T-cell (primary cell): ENCODE data around the gene TRAK2. TPM values are rescaled to one million over a fixed set of nuclear protein-coding genes. Genes with fewer than 3 reads are reported as not detected.
"Not testable (repeated sequence)": the region's sequence is repeated elsewhere in the genome, so short reads cannot be mapped to it uniquely, and the experiment has no call there.

Experiments
- ATAC-seq, 4 experiments: fragments of 200-7000 bp in 3 of 4; fragments of 150-1000 bp in 1 of 4; cut with Tn5 transposase; replicated peaks in 1 of 4; 1 replicate in 3 of 4; 2 replicates in 1 of 4; pipeline ENCODE4 v1.10.0; 2021; ENCODE audit warnings: moderate library complexity in 3 of 4, mild to moderate bottlenecking in 2 of 4, moderate number of reproducible peaks in 1 of 4
- CTCF ChIA-PET, 2 donors: fragments of 300-600 bp; sonication (Branson Sonifier 250); formaldehyde crosslinking; loops; one replicate each; lab custom pipeline; 2022; ENCODE audit warnings: antibody characterized with exemption in 2 of 2; lab: Charles Lee
- POLR2A ChIA-PET, 2 donors: fragments of 300-600 bp; sonication (Branson Sonifier 250); formaldehyde crosslinking; loops; one replicate each; lab custom pipeline; 2022; ENCODE audit warnings: antibody characterized with exemption in 2 of 2; lab: Charles Lee
- DNase-seq, 35 experiments: peaks; one replicate each; pipeline versions ENCODE4 v3.0.0 to v3.0.0-alpha.2; 2013 to 2023
- H3K27ac ChIP-seq: one replicate; pipeline ENCODE4 v1.5.1; 2013; ENCODE audit warnings: low read length
- H3K27me3 ChIP-seq, 2 experiments: replicated peaks in 1 of 2; 1 replicate in 1 of 2; 2 replicates in 1 of 2; pipeline versions ENCODE4 v1.6.1 to v1.7.0; 2013; ENCODE audit warnings: low read length in 1 of 2, mixed read lengths in 1 of 2; ENCODE audit not compliant: control insufficient read depth in 2 of 2, insufficient read depth in 2 of 2; ENCODE audit errors: extremely low read depth in 1 of 2
- H3K36me3 ChIP-seq, 2 donors: 1 replicate in 1 of 2; 2 replicates in 1 of 2; pipeline versions ENCODE4 v1.6.1 to v1.7.0; 2013; ENCODE audit warnings: low read length in 1 of 2; ENCODE audit not compliant: control insufficient read depth in 2 of 2, insufficient read depth in 1 of 2; ENCODE audit errors: extremely low read depth in 1 of 2
- H3K4me1 ChIP-seq, 2 experiments: 1 replicate in 1 of 2; 2 replicates in 1 of 2; pipeline versions ENCODE4 v1.6.1 to v1.7.0; 2013; ENCODE audit warnings: low read length in 2 of 2, mixed read lengths in 1 of 2; ENCODE audit not compliant: insufficient read depth in 2 of 2, control insufficient read depth in 1 of 2; ENCODE audit errors: extremely low read depth in 1 of 2
- H3K4me3 ChIP-seq, 2 donors: 1 replicate in 1 of 2; 2 replicates in 1 of 2; pipeline versions ENCODE4 v1.5.1 to v1.7.0; 2013; ENCODE audit warnings: mild to moderate bottlenecking in 2 of 2, low read length in 1 of 2, moderate library complexity in 1 of 2; ENCODE audit not compliant: control insufficient read depth in 1 of 2; ENCODE audit errors: extremely low read depth in 1 of 2
- H3K9me3 ChIP-seq: 2 replicates; pipeline ENCODE4 v1.7.0; 2013
- H3K27ac Mint-ChIP-seq, 2 donors: one replicate each; pipeline ENCODE4 v1.8.0; 2020 to 2021; ENCODE audit warnings: mild to moderate bottlenecking in 2 of 2, mixed read lengths in 2 of 2
- H3K27me3 Mint-ChIP-seq, 2 donors: one replicate each; pipeline ENCODE4 v1.8.0; 2021 to 2022; ENCODE audit warnings: mixed read lengths in 2 of 2
- H3K36me3 Mint-ChIP-seq: one replicate; pipeline ENCODE4 v1.8.0; 2021; ENCODE audit warnings: mixed read lengths
- H3K4me1 Mint-ChIP-seq, 3 donors: one replicate each; pipeline ENCODE4 v1.8.0; 2020 to 2022; ENCODE audit warnings: mixed read lengths in 3 of 3, mild to moderate bottlenecking in 1 of 3
- H3K4me3 Mint-ChIP-seq, 3 donors: one replicate each; pipeline ENCODE4 v1.8.0; 2020 to 2022; ENCODE audit warnings: mild to moderate bottlenecking in 3 of 3, mixed read lengths in 3 of 3, moderate library complexity in 3 of 3
- H3K9me3 Mint-ChIP-seq, 3 donors: one replicate each; pipeline ENCODE4 v1.8.0; 2020 to 2022; ENCODE audit warnings: mixed read lengths in 3 of 3
- WGBS: methylation state at CpG from one replicate; pipeline ENCODE4 v1.1.5; 2013; ENCODE audit warnings: missing lambda C conversion rate; ENCODE audit not compliant: insufficient coverage; 5-methylcytosine and 5-hydroxymethylcytosine counted together
- total RNA-seq, 35 experiments: library from RNA in 6 of 35; stranded (reverse) in 6 of 35; fragments of 120-200 nt in 1 of 35; gene quantifications; one replicate each; pipeline versions ENCODE4 v1.2.1 to v1.2.4 and lab custom pipeline; 2013 to 2026

TRAK2 gene
- total RNA-seq, 5 donors from 2014 or later (not counting 1 experiment from before 2014, with no cell fraction given), result 39.5 to 47.9 (median 43.4) TPM

DNA sequence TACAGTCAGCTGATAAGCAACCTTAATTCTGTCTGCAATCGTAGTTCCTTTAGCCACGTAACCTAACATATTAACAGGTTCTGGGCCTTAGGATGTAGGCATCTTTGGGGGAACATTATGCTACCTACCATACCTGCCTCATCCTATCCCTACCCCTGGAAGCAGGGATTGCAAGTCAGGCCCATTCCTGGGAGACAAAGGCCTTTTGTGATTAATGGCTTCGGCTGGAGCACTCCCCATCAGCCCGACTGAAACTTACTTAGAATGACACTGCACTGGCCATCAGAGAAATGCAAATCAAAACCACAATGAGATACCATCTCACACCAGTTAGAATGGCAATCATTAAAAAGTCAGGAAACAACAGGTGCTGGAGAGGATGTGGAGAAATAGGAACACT is 32.5 kb upstream of the TRAK2 start:
- ATAC-seq, H3K4me1 ChIP-seq, H3K9me3 Mint-ChIP-seq: not testable (repeated sequence)

DNA sequence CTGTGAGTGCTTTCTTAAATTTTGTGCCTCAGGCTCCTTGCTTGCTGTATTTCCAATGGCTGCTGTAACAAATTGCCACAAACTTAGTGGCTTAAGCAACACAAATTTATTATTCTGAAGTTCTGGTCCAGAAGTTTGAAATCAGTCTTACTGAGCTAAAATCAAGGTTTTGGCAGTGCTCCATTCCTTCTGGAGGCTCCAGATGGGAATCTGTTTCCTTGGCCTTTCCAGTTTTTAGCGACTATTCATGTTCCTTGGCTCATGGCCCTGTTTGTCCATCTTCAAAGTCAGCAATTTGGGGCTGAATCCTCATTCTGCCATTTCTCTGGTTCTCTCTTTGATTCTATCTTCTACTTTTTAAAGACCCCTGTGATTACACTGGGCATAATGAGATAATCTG is 32.1 kb upstream of the TRAK2 start:
- no peaks in the 10 kb centered on the region for H3K27me3 ChIP-seq
- DNase-seq (no peak), ATAC-seq (no peak)
- CTCF ChIA-PET, result no interaction called here
- no peak overlapping the region for H3K27ac ChIP-seq
- H3K4me1 ChIP-seq, result no peaks in the 10 kb centered on the region
- H3K4me3 ChIP-seq, result no peak overlapping the region
- peaks cover 0 to 3% of the 10 kb centered on the region in 2 donors for H3K36me3 ChIP-seq
- WGBS, result no CpG with 5 or more reads among the region's 1 CpG
- H3K27ac Mint-ChIP-seq, result no peak overlapping the region
- no peaks in the 10 kb centered on the region for H3K27me3 Mint-ChIP-seq
- H3K36me3 Mint-ChIP-seq, result peaks cover 21% of the 10 kb centered on the region
- no peaks in the 10 kb centered on the region for H3K9me3 Mint-ChIP-seq
- POLR2A ChIA-PET, result no interaction called here
- H3K4me1 Mint-ChIP-seq, result no peaks in the 10 kb centered on the region
- H3K9me3 ChIP-seq, result no peaks in the 10 kb centered on the region
- H3K4me3 Mint-ChIP-seq, result no peak overlapping the region

More for the DNA sequence above, 32.5 kb upstream of the TRAK2 start:
- H3K4me3 ChIP-seq, H3K27me3 ChIP-seq, CTCF ChIA-PET, DNase-seq, POLR2A ChIA-PET, H3K27ac ChIP-seq, H3K4me3 Mint-ChIP-seq, H3K27me3 Mint-ChIP-seq, H3K4me1 Mint-ChIP-seq, H3K9me3 ChIP-seq, H3K36me3 ChIP-seq, H3K27ac Mint-ChIP-seq: not testable (repeated sequence)
- H3K36me3 Mint-ChIP-seq, result peaks cover 18% of the 10 kb centered on the region
- no CpG with 5 or more reads among the region's 4 CpGs for WGBS

DNA sequence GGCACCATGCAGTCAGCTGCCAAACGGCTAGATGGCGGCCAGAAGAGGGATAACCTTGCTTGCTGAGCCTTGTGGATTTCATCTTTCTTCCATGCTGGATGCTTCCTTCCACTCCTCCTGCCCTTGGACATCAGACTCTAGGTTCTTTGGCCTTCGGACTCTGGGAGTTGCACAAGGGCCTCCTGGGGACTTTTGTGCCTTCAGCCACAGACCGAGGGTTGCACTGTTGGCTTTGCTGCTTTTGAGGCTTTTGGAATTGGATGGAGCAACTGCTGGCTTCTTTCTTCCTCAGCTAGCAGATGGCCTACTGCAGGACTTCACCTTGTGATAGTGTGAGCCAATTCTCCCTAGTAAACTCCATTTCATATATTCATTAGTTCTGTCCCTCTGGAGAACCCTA is 31.3 kb upstream of the TRAK2 start:
- ATAC-seq (no peak), DNase-seq (no peak)
- H3K4me3 Mint-ChIP-seq, result no peak overlapping the region
- H3K36me3 Mint-ChIP-seq, result peaks cover 25% of the 10 kb centered on the region
- no peak overlapping the region for H3K27ac ChIP-seq
- ChIA-PET CTCF (no interaction called here), POLR2A (no interaction called here)
- H3K4me3 ChIP-seq, result no peak overlapping the region
- H3K36me3 ChIP-seq, result peaks cover 0 to 8% of the 10 kb centered on the region in 2 donors
- H3K27me3 Mint-ChIP-seq, result no peaks in the 10 kb centered on the region
- no peaks in the 10 kb centered on the region for H3K9me3 ChIP-seq
- H3K9me3 Mint-ChIP-seq, result no peaks in the 10 kb centered on the region
- H3K4me1 Mint-ChIP-seq, result no peaks in the 10 kb centered on the region
- no peaks in the 10 kb centered on the region for H3K27me3 ChIP-seq
- no peak overlapping the region for H3K27ac Mint-ChIP-seq
- no peaks in the 10 kb centered on the region for H3K4me1 ChIP-seq
- WGBS, result no CpG with 5 or more reads among the region's 4 CpGs

DNA sequence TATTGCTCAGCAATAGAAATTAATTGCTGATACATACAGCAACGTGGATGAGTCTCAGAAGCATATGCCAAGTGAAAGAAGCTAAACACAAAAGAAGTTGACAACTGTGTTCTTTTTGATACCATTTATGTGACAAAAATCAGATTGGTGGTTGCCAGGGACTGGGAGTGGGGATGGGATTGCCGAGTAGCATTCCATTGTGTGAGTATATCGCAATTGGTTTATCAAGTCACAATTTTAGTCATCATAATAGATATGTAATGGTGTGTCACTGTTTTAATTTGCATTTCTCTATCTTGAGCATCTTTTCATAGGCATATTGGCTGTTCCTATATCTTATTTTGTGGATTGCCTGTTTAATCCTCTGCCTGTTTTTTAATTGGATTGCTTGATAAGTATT is 21.2 kb upstream of the TRAK2 start:
- no peak for ATAC-seq
- no peak overlapping the region for H3K27ac Mint-ChIP-seq
- CTCF ChIA-PET, result no interaction called here

DNA sequence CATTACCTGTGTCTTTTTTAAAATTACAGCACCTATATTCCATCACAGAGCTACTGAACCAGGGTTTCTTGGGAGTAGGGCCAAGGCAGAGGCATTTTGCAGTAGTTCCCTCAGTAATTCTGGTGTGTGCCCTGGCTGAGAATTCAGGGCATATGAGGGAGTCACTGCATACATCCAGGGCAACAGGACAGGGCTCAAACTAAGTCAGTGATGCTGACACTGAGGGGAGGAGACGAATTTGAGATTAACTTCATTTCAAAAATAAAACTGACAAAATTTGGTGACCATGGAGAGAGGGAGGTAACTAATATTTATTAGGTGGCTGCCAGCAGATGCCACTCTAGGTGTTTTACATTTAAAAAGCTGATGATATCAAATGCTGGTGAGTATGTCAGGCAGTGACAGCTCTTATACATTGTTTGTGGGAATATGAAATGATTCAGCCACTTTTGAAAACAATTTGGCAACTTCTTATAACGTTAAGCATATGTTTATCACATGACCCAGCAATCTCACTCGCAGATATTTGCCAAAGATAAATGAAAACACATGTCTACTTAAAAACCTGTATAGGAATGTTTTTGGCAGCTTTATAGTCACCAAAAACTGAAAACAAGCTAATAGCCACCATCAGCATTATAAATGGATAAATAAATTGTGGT is 20.6 kb upstream of the TRAK2 start:
- H3K4me1 ChIP-seq, result no peaks in the 10 kb centered on the region
- H3K36me3 Mint-ChIP-seq, result peaks cover 82% of the 10 kb centered on the region
- no peaks in the 10 kb centered on the region for H3K9me3 Mint-ChIP-seq
- POLR2A ChIA-PET, result no interaction called here
- no peaks in the 10 kb centered on the region for H3K27me3 ChIP-seq
- DNase-seq (no peak), ATAC-seq (no peak)
- no CpG with 5 or more reads among the region's 3 CpGs for WGBS
- H3K27ac ChIP-seq, result no peak overlapping the region
- H3K36me3 ChIP-seq, result peaks cover 0 to 20% of the 10 kb centered on the region in 2 donors
- peaks cover 0 to 5% (median 2%) of the 10 kb centered on the region in 3 donors for H3K4me1 Mint-ChIP-seq
- H3K4me3 Mint-ChIP-seq, result no peak overlapping the region
- H3K27me3 Mint-ChIP-seq, result no peaks in the 10 kb centered on the region
- H3K4me3 ChIP-seq, result no peak overlapping the region
- H3K9me3 ChIP-seq, result no peaks in the 10 kb centered on the region
- CTCF ChIA-PET, result no interaction called here
- H3K27ac Mint-ChIP-seq, result no peak overlapping the region

More for the DNA sequence above, 21.2 kb upstream of the TRAK2 start:
- Mint-ChIP-seq H3K4me1 (peaks cover 0 to 5% (median 2%) of the 10 kb centered on the region in 3 donors), H3K9me3 (no peaks in the 10 kb centered on the region), H3K4me3 (no peak overlapping the region), H3K36me3 (peaks cover 79% of the 10 kb centered on the region), H3K27me3 (no peaks in the 10 kb centered on the region)
- no peaks in the 10 kb centered on the region for H3K4me1 ChIP-seq
- peaks cover 0 to 20% of the 10 kb centered on the region in 2 donors for H3K36me3 ChIP-seq
- no peaks in the 10 kb centered on the region for H3K9me3 ChIP-seq
- POLR2A ChIA-PET, result no interaction called here
- DNase-seq, result no peak
- no peak overlapping the region for H3K27ac ChIP-seq
- no peak overlapping the region for H3K4me3 ChIP-seq
- H3K27me3 ChIP-seq, result no peaks in the 10 kb centered on the region
- 100% methylated on average over 1 of the region's 3 CpGs for WGBS

DNA sequence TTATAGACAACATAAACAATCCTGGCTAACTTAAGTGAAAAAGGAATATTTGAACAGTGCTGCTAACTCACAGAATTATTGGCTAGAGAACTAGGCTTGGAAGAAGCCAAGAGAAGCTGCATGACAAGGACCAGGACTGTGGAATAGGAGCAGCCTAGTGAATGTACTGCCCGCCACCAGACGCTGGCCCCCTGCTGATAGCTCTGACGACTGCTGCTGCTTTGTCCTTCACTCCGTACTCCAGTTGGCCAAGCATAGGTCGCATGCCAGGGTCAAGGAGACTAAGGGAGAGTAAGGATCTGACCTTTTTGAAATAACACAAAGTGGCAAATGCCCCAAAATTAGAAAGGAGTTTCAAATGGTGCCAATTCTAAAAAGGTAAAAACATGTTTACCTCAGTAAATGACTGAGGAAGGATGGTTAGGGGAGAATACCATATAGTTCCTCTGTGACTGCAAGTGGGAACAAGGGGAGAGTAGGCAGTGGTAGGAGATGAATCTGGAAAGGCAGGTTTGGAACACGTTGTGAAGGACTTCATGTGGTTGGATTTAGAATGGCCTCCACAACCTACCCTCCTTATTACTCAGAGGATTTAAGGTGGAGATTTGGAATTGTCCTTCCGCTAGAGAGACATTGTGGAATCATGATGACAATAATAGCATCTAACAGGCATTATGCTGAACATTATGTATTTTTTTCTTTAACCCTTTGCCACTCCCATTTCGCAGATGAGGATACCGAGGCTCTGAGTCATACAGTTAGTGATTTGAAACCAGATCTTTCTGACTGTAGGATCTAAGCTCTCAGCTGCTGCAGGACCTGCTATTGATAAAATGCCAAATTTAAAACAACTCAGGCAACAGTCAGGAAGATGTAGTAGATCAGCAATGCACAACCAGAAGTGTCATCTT is 19.8 kb upstream of the TRAK2 start:
- ATAC-seq, result no peak
- CTCF ChIA-PET, result no interaction called here

More for the DNA sequence above, 19.8 kb upstream of the TRAK2 start:
- Histone ChIP-seq H3K4me1 (no peaks in the 10 kb centered on the region), H3K27ac (no peak overlapping the region), H3K9me3 (no peaks in the 10 kb centered on the region), H3K27me3 (no peaks in the 10 kb centered on the region), H3K36me3 (peaks cover 0 to 20% of the 10 kb centered on the region in 2 donors), H3K4me3 (no peak overlapping the region)
- Mint-ChIP-seq H3K27me3 (no peaks in the 10 kb centered on the region), H3K4me3 (no peak overlapping the region), H3K4me1 (peaks cover 0 to 5% (median 2%) of the 10 kb centered on the region in 3 donors), H3K9me3 (no peaks in the 10 kb centered on the region), H3K27ac (no peak overlapping the region), H3K36me3 (peaks cover 84% of the 10 kb centered on the region)
- POLR2A ChIA-PET, result no interaction called here
- no peak for DNase-seq
- 93% methylated on average over 3 of the region's 9 CpGs for WGBS
